ENCODE data around the gene AHNAK. TPM values are rescaled to one million over a fixed set of nuclear protein-coding genes. Genes with fewer than 3 reads are reported as not detected.
A peak's percentile ranks its signal among the peaks of the same experiment; 100 is the strongest.

AHNAK gene
- 246 and 248 TPM in 2 replicates for total RNA-seq

GRCh38 chr11:62546244-62546928 is at the start of gene AHNAK:
TSS of gene AHNAK (minus strand) at chr11:62546806. CDS start at chr11:62536098, 10,708 bp downstream.
- Mint-ChIP-seq H3K4me3 (peak within 1 kb of the TSS; percentile 95), H3K27me3 (no peaks in the 10 kb centered on the region), H3K36me3 (ENCODE audit: low read depth) (peaks cover 8% of the 10 kb centered on the region), H3K9me3 (no peaks in the 10 kb centered on the region), H3K27ac (peak within 1 kb of the TSS; percentile 97), H3K4me1 (peaks cover 64% of the 10 kb centered on the region)
- peak; percentile 84 for DNase-seq
- intact Hi-C loops (cut with micrococcal nuclease) = loop anchor here (1.0 kb wide), 1 partner anchor 9 kb away; no protein-coding TSS in a partner anchor
- ChIA-PET POLR2A (interaction anchor here (0.6 to 7.5 kb wide), 13 partner anchors 9 to 731 kb away, joined by 3 to 73 read pairs (median 5); partner anchors contain the start of genes EEF1G, GANAB and TUT1), CTCF (interaction anchor here (0.5 to 11.6 kb wide), 5 partner anchors 9 to 131 kb away, joined by 3 to 159 read pairs (median 3); no protein-coding TSS in a partner anchor)
- ATAC-seq (ENCODE audit: low read depth) = peak; percentile 56
- no peak for TF ChIP-seq CTCF (IDR thresholded peaks at IDR 0.05)

GRCh38 chr11:62595124-62595523 is 48.5 kb upstream of the AHNAK start:
- ChIA-PET CTCF (interaction anchor here (0.6 kb wide), 1 partner anchor 210 kb away, joined by 3 read pairs; the partner anchor contains the start of gene NXF1), POLR2A (interaction anchor here (0.5 to 1.9 kb wide), 7 partner anchors 21 to 134 kb away, joined by 3 to 7 read pairs (median 4); partner anchors contain the start of genes B3GAT3, C11orf98, CSKMT and EEF1G)
- Mint-ChIP-seq H3K4me3 (no peak overlapping the region), H3K27ac (no peak overlapping the region), H3K9me3 (peaks cover 2% of the 10 kb centered on the region), H3K27me3 (no peaks in the 10 kb centered on the region), H3K4me1 (peaks cover 69% of the 10 kb centered on the region), H3K36me3 (ENCODE audit: low read depth) (peaks cover 86% of the 10 kb centered on the region)
- ATAC-seq (ENCODE audit: low read depth) (no peak), DNase-seq (no peak)
- TF ChIP-seq CTCF (IDR thresholded peaks at IDR 0.05) = no peak
- intact Hi-C loops (cut with micrococcal nuclease) = no loop called here

- Mint-ChIP-seq H3K4me1 (peaks cover 60% of the 10 kb centered on the region), H3K9me3 (no peaks in the 10 kb centered on the region), H3K4me3 (peak overlapping the region; percentile 70), H3K27ac (peak overlapping the region; percentile 81), H3K36me3 (ENCODE audit: low read depth) (peaks cover 76% of the 10 kb centered on the region), H3K27me3 (no peaks in the 10 kb centered on the region)
- TF ChIP-seq CTCF (IDR thresholded peaks at IDR 0.05) = no peak
- intact Hi-C loops (cut with micrococcal nuclease) = loop anchor here (1.0 to 5.0 kb wide), 2 partner anchors 101 to 269 kb away; no protein-coding TSS in a partner anchor
- DNase-seq (no peak), ATAC-seq (ENCODE audit: low read depth) (peak; percentile 8)
- ChIA-PET CTCF (interaction anchor here (0.9 to 3.7 kb wide), 11 partner anchors 7 to 193 kb away, joined by 3 to 23 read pairs (median 12); partner anchors contain the start of genes B3GAT3, C11orf98, CSKMT and EML3), POLR2A (interaction anchor here (0.6 to 4.5 kb wide), 14 partner anchors 9 to 287 kb away, joined by 3 to 246 read pairs (median 63); partner anchors contain the start of genes AHNAK, B3GAT3, BSCL2 and C11orf98)
These were observed 46.9 kb upstream of the AHNAK start for GRCh38 chr11:62593434-62594044.

- intact Hi-C loops (cut with micrococcal nuclease) = loop anchor here (1.0 to 5.0 kb wide), 2 partner anchors 101 to 269 kb away; no protein-coding TSS in a partner anchor
- Mint-ChIP-seq H3K27me3 (no peaks in the 10 kb centered on the region), H3K4me3 (no peak overlapping the region), H3K9me3 (no peaks in the 10 kb centered on the region), H3K27ac (peak overlapping the region; percentile 98), H3K36me3 (ENCODE audit: low read depth) (peaks cover 74% of the 10 kb centered on the region), H3K4me1 (peaks cover 55% of the 10 kb centered on the region)
- ChIA-PET POLR2A (interaction anchor here (0.6 to 4.5 kb wide), 22 partner anchors 10 to 288 kb away, joined by 3 to 246 read pairs (median 42); partner anchors contain the start of genes AHNAK, B3GAT3, BSCL2 and C11orf98), CTCF (interaction anchor here (0.9 to 3.7 kb wide), 11 partner anchors 8 to 169 kb away, joined by 3 to 23 read pairs (median 12); partner anchors contain the start of genes B3GAT3, C11orf98, CSKMT and EML3)
- DNase-seq (no peak), ATAC-seq (ENCODE audit: low read depth) (no peak)
- TF ChIP-seq CTCF (IDR thresholded peaks at IDR 0.05) = no peak
These were observed 46.4 kb upstream of the AHNAK start for GRCh38 chr11:62592989-62593421.
